Liver (tissue), 10 donors: ENCODE data around the gene SESN1. TPM values are rescaled to one million over a fixed set of nuclear protein-coding genes. Genes with fewer than 3 reads are reported as not detected.

ENCODE experiments used
- DNase-seq: peaks from one replicate; pipeline ENCODE4 v3.0.0-alpha.2; 2017; ENCODE audit warnings: low spot score
- H3K27ac ChIP-seq, 2 donors: one replicate each; pipeline ENCODE4 v1.7.0; 2013; ENCODE audit warnings: inconsistent platforms in 2 of 2, low read length in 2 of 2, control low read depth in 1 of 2, low read depth in 1 of 2, mild to moderate bottlenecking in 1 of 2
- H3K27me3 ChIP-seq, 4 donors: one replicate each; pipeline versions ENCODE4 v1.6.1 to v1.7.0; 2013; ENCODE audit warnings: low read length in 3 of 4, inconsistent platforms in 1 of 4, mild to moderate bottlenecking in 1 of 4, moderate library complexity in 1 of 4; ENCODE audit not compliant: control insufficient read depth in 4 of 4, insufficient read depth in 4 of 4
- H3K36me3 ChIP-seq, 4 donors: one replicate each; pipeline versions ENCODE4 v1.6.1 to v1.7.0; 2013; ENCODE audit warnings: low read length in 3 of 4, mild to moderate bottlenecking in 3 of 4, low read depth in 1 of 4, moderate library complexity in 1 of 4; ENCODE audit not compliant: control insufficient read depth in 4 of 4, insufficient read depth in 3 of 4
- H3K4me1 ChIP-seq, 4 donors: one replicate each; pipeline versions ENCODE4 v1.6.1 to v1.7.0; 2013; ENCODE audit warnings: low read length in 3 of 4, mild to moderate bottlenecking in 3 of 4, moderate library complexity in 1 of 4; ENCODE audit not compliant: control insufficient read depth in 4 of 4, insufficient read depth in 4 of 4
- H3K4me3 ChIP-seq, 3 donors: one replicate each; pipeline versions ENCODE4 v1.6.1 to v1.7.0; 2013; ENCODE audit warnings: low read length in 3 of 3, control low read depth in 1 of 3, low read depth in 1 of 3, mild to moderate bottlenecking in 1 of 3
- H3K9ac ChIP-seq, 2 donors: one replicate each; pipeline ENCODE4 v1.7.0; 2013; ENCODE audit warnings: low read length in 2 of 2, mild to moderate bottlenecking in 2 of 2, moderate library complexity in 2 of 2, control low read depth in 1 of 2, low read depth in 1 of 2
- H3K9me3 ChIP-seq, 4 donors: one replicate each; pipeline versions ENCODE4 v1.6.1 to v1.7.0; 2013; ENCODE audit warnings: low read length in 3 of 4; ENCODE audit not compliant: control insufficient read depth in 4 of 4
- FOXA2 ChIP-seq: IDR thresholded peaks from 2 replicates; pipeline ENCODE4 v1.6.1; 2016; ENCODE audit warnings: antibody characterized with exemption
- WGBS: extraction: QIAGEN DNeasy Blood & Tissue Kit; methylation state at CpG from one replicate; pipeline ENCODE4 v1.1.7; 2013; 5-methylcytosine and 5-hydroxymethylcytosine counted together
- polyA plus RNA-seq, 2 donors: library from polyadenylated mRNA; stranded (reverse) in 1 of 2; unstranded in 1 of 2; fragments of 200-250 nt in 1 of 2; fragments of >200 nt in 1 of 2; fragmentation: Nextera tagmentation in 1 of 2; extraction: Ambion mirVana in 1 of 2; gene quantifications; one replicate each; pipeline versions ENCODE4 v1.2.1 to v1.2.3, GENCODE V29; 2013 to 2015
- small RNA-seq: library from RNA; depleted of rRNA; stranded (forward); fragments of <200 nt; gene quantifications from one replicate; pipeline ENCODE3, GENCODE V24; 2014
- total RNA-seq, 2 donors: library from RNA; depleted of rRNA; stranded (reverse); fragments of >200 nt; gene quantifications; one replicate each; pipeline ENCODE4 v1.2.3, GENCODE V29; 2014
- TF ChIP-seq, protein P1 (sequence below): IDR thresholded peaks from 2 replicates; pipeline ENCODE4 v1.6.1; 2016; ENCODE audit warnings: antibody characterized with exemption, mild to moderate bottlenecking
- donor health status: healthy.
- donor health status: healthy.
- donor health status: healthy.
- donor health status: healthy.
- donor health status: healthy.

The SESN1 gene
- total and polyA plus RNA-seq, 4 donors = 6.2 to 17.0 (median 11.0) TPM

DNA sequence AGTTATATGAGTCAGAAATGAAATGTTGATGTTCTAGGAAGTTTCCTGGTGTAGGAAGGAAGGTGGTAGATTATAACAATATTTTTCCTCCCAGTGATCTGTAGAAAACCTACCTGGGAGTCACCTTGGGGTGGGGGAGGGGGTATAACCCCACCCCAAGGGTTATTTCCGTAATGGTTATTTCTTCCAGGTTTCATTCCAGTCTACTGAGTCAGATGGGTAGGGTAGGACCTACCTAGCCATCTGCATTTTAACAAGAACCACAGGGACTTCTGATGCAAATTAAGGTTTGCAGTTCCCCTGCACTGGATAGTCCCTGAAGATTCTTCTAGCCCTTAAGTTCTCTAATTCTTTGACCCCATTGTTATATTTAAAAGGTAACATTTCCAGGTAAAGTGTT is 157.5 kb downstream of the SESN1 start:
- Histone ChIP-seq H3K4me1 (peaks cover 0 to 1% (median 0%) of the 10 kb centered on the region in 4 donors), H3K9me3 (no peaks in the 10 kb centered on the region), H3K4me3 (no peak overlapping the region), H3K9ac (no peak overlapping the region), H3K27ac (no peak overlapping the region), H3K27me3 (no peaks in the 10 kb centered on the region), H3K36me3 (no peaks in the 10 kb centered on the region)
- 98% methylated on average over 1 of the region's 1 CpG for WGBS
- TF ChIP-seq, protein P1, sequence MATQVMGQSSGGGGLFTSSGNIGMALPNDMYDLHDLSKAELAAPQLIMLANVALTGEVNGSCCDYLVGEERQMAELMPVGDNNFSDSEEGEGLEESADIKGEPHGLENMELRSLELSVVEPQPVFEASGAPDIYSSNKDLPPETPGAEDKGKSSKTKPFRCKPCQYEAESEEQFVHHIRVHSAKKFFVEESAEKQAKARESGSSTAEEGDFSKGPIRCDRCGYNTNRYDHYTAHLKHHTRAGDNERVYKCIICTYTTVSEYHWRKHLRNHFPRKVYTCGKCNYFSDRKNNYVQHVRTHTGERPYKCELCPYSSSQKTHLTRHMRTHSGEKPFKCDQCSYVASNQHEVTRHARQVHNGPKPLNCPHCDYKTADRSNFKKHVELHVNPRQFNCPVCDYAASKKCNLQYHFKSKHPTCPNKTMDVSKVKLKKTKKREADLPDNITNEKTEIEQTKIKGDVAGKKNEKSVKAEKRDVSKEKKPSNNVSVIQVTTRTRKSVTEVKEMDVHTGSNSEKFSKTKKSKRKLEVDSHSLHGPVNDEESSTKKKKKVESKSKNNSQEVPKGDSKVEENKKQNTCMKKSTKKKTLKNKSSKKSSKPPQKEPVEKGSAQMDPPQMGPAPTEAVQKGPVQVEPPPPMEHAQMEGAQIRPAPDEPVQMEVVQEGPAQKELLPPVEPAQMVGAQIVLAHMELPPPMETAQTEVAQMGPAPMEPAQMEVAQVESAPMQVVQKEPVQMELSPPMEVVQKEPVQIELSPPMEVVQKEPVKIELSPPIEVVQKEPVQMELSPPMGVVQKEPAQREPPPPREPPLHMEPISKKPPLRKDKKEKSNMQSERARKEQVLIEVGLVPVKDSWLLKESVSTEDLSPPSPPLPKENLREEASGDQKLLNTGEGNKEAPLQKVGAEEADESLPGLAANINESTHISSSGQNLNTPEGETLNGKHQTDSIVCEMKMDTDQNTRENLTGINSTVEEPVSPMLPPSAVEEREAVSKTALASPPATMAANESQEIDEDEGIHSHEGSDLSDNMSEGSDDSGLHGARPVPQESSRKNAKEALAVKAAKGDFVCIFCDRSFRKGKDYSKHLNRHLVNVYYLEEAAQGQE = no peak
- TF ChIP-seq FOXA2 = no peak
- no peak for DNase-seq

Small RNAs within 50 kb of the gene (small RNA-seq; reads per million reads assigned to genes)
- not detected for gene RNU6-653P

Other genes with a start within 250 kb of the SESN1 start
- 1 to 10 TPM in 1 of 2 donors, under 1 TPM in 1; 0.51 to 1.5 TPM for gene ARMC2, start 246.4 kb downstream of the SESN1 start, total RNA-seq
- under 1 TPM; 0.24 to 0.94 TPM for gene ARMC2, start 246.4 kb downstream of the SESN1 start, polyA plus RNA-seq
- gene CEP57L1, start 661 bp upstream of the SESN1 start, total RNA-seq = 10 to 100 TPM; 10.1 to 22.1 TPM
- 10 to 100 TPM in 1 of 2 donors, 1 to 10 TPM in 1; 3.8 to 10.2 TPM for gene CEP57L1, start 661 bp upstream of the SESN1 start, polyA plus RNA-seq